Stimulated activated CD4-positive, alpha-beta T cell treated with anti-CD3 and anti-CD28 coated beads, Interleukin-4, amount 100 ng/mL, for 24 hours (primary cell): Measurements from ENCODE around the gene HFM1.

Experiments
- DNase-seq: peaks from one replicate; pipeline ENCODE4 v3.0.0-alpha.2; 2020

The HFM1 gene

DNA sequence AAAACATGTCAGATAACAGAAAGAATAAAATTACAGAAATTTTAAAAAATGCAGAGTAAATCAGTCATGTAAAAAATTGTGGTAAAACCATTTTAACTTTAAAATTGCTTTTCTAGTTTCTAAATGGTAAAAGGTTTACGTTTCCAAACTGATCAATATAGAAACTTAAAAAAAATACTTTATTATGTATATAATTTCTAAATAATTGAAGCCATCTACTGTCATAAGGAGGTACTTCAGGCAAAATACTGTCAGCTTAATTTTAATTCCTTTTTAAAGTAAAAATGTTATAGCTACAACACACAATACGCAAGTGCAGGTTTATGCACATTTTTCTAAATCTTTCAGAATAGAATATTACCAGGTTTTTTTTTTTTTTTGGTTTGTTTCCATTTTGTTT, 159.9 kb downstream of the HFM1 start:
- no peak for DNase-seq

DNA sequence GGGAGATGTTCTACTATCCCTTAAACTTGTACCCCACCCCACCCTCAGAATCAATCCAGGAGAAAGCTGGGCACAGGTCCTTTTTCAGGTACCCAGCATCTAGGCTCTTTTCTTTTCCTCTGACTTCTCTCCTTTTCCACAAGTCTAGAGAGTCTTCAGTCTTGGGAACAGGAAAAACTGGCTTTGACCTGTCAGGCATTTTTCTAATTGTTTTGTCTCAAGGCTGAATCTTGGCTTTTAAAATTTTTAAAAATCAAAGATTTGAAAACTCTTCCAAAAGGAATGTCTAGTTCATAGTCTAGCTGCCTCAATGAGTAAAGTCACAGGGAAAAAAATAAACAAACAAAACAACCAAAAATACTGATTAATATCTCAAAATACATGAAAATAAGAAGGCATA, 161.5 kb downstream of the HFM1 start:
- DNase-seq, result no peak

DNA sequence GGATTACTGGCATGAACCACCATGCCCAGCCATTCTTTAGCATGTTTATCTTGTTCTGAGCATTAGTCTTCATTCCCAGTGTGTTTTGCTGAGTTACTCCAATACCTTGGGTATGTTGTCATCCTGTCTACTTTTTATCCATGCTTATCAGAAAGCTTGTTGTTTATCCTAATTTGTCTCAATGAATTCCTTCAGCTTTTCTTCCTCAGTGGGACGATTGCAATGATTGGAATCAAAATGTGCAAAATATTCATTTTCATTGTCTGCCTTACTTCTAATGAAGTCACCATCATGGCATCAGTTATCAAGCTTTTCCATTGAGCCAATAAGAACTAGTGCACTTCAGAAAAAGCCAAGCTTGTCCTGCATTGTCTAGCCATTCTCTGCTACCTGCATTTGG, 170.5 kb downstream of the HFM1 start:
- DNase-seq, result no peak

DNA sequence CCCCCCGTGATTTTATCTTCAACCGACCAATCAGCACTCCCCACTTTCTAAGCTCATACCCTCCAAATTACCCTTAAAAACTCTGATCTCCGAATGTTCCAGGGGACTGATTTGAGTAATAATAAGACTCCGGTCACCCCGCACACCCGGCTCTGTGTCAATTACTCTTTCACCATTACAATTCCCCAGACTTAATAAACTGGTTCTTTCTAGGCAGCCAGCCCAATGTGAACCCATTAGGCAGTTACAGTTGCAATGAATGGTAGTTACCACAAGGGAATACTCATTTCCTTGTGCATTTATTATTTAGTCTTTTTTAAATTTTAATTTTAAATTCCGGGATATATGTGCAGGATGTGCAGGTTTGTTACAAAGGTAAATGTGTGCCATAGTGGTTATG, 177.9 kb downstream of the HFM1 start:
- DNase-seq, result no peak

DNA sequence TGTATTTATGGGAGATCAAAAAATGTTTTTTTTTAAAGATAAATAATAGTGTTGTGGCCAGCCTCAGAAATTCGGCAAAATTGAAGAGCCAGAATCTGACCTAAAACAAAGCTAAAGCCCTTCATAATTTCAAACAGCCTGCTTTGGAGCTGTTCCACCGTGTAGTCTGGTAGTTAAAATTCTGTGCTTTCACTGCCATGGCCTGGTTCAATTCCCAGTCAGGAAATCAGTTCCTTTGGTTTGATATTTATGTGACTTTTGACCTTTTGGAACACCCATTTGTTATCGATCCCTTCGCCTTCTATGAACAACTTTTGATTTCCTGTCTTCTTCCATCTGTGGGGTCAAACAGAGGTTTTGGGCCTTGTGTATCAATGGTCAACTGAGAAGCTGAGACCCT, 179.8 kb downstream of the HFM1 start:
- no peak for DNase-seq

DNA sequence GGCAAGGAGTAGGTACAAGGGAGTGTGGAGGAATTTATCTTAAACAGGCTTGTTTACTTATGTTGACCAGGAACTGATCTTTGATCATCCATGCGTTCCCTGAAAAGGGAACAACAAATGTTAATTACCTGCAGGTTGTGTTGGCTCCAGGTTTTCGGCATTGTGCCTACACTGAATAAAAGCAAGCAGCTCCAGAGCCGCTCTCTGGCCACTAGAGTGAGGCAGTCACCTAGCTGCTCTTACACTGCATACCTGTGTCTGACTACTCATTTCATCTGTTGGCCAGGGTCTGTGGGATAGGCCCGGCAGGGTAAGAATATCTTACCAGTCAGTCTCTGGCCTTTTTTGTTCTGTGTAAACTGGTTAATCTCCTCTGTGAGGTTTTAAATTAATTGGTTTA, 183.6 kb downstream of the HFM1 start:
- no peak for DNase-seq

DNA sequence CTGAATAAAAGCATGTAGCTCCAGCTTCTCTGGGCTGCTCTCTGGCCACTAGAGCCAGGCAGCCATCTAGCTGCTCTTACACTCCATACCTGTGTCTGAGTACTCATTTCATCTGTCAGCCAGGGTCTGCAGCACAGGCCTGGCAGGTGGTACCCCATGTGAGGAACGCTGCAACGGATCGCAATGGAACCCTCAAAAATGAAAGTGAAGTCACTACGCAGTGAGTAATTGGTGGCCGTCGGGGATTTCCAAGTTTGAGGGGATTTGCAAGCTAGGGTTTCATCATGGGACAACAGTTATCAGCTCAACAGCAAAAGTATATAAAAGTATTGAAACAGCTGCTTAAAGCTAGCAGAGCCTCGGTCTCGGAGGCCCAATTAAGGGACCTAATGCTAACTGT, 186.7 kb downstream of the HFM1 start:
- no peak for DNase-seq
